ENCODE data around the gene NLGN1. TPM values are rescaled to one million over a fixed set of nuclear protein-coding genes. Genes with fewer than 3 reads are reported as not detected.

The NLGN1 gene
- total RNA-seq, 1 donor from 2014 or later = 3.9 TPM

DNA sequence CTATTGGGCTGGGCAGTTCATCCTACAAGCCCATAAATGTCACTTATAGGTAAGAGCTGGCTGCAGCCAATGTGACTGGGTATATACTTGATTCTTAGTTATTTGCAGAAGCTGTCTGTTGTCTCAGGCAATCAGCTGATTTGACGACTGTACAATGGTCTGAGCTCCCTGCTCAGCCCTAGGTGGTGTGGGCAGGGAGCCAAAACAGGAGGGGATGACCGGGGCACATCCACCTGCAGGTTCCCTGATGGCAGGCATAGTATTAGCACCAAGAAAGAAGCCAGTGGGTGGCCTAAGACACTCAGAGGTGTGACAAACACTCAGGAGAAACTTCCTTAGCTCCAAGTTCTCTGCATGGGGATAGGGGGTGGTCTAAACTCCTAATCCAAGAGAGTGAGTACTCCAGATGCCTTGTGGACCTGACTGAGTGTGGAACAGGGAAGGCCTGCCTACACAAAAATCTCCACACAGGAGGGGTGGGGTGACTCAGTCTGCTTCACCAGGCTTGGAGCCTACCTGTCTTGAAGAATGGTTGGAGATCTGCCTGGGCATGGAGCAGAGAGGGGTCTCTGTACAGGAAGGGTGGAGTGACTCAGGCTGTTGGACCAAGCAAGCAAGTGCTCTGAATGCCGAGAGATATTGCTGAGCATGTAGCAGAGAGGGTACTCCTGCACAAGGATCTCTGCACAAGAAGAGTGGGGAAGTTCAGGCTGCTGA lies 771.2 kb downstream of the NLGN1 start:
- H3K27me3 ChIP-seq (ENCODE audit: low read depth) = no peaks in the 10 kb centered on the region
- no peaks in the 10 kb centered on the region for H3K36me3 ChIP-seq
- H3K4me3 ChIP-seq = no peak overlapping the region
- ATAC-seq = peak in 1 of 2 donors; percentile 17
- no peak overlapping the region for H3K27ac ChIP-seq
- no peak for DNase-seq
- H3K4me1 ChIP-seq = no peaks in the 10 kb centered on the region
- intact Hi-C loops (cut with DNase I) = no loop called here
- TF ChIP-seq, protein P1, sequence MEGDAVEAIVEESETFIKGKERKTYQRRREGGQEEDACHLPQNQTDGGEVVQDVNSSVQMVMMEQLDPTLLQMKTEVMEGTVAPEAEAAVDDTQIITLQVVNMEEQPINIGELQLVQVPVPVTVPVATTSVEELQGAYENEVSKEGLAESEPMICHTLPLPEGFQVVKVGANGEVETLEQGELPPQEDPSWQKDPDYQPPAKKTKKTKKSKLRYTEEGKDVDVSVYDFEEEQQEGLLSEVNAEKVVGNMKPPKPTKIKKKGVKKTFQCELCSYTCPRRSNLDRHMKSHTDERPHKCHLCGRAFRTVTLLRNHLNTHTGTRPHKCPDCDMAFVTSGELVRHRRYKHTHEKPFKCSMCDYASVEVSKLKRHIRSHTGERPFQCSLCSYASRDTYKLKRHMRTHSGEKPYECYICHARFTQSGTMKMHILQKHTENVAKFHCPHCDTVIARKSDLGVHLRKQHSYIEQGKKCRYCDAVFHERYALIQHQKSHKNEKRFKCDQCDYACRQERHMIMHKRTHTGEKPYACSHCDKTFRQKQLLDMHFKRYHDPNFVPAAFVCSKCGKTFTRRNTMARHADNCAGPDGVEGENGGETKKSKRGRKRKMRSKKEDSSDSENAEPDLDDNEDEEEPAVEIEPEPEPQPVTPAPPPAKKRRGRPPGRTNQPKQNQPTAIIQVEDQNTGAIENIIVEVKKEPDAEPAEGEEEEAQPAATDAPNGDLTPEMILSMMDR (IDR thresholded peaks at IDR 0.05) = no peak
- peaks cover 13% of the 10 kb centered on the region for H3K9me3 ChIP-seq

DNA sequence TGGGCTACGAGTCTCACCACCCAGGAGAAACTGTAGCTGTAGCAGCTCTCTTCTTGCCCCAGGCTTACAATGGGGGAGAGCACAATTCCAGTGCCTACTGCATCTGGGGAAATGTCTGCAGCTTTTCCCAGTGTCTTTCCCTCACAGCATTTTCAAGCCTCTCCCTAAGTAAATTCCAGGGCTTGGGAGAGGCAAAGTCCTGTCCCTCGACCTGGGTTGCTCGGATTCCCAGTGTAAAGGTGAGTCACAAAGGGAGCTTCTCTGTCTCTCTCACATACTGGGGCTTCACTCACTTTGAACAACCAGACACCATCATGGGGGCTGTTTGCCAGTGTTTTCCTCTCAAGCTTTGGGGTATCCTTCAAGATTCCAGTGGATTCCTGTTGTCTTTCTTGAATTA lies 772.2 kb downstream of the NLGN1 start:
- ATAC-seq (no peak), DNase-seq (no peak)
- intact Hi-C loops (cut with DNase I) = no loop called here
- Histone ChIP-seq H3K27ac (no peak overlapping the region), H3K36me3 (no peaks in the 10 kb centered on the region), H3K9me3 (peaks cover 10% of the 10 kb centered on the region), H3K4me1 (no peaks in the 10 kb centered on the region), H3K27me3 (ENCODE audit: low read depth) (no peaks in the 10 kb centered on the region), H3K4me3 (no peak overlapping the region)
- TF ChIP-seq, protein P1 (IDR thresholded peaks at IDR 0.05) = no peak

DNA sequence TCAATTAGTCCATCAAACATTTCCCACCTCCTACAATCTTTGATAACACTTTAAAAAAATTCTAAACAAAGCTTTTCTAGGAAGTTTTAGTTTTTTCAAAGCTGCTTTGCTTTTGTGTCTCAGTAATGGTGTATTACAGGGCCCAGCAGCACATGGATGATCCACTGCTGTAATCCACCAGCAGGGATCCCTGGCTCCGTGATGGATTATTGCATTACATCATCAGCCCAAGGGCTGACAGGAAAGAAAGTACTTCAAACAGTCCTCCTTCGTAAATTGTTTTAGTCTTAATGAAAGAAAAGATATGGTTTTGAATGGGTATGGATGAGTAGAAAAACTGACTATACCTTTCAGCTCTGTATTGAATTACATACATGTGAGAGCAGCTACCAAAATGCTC lies 772.7 kb downstream of the NLGN1 start:
- TF ChIP-seq, protein P1 (IDR thresholded peaks at IDR 0.05) = no peak
- no peak overlapping the region for H3K27ac ChIP-seq
- peaks cover 5% of the 10 kb centered on the region for H3K9me3 ChIP-seq
- intact Hi-C loops (cut with DNase I) = no loop called here
- DNase-seq (no peak), ATAC-seq (no peak)
- no peaks in the 10 kb centered on the region for H3K4me1 ChIP-seq
- H3K27me3 ChIP-seq (ENCODE audit: low read depth) = no peaks in the 10 kb centered on the region
- no peaks in the 10 kb centered on the region for H3K36me3 ChIP-seq
- no peak overlapping the region for H3K4me3 ChIP-seq

DNA sequence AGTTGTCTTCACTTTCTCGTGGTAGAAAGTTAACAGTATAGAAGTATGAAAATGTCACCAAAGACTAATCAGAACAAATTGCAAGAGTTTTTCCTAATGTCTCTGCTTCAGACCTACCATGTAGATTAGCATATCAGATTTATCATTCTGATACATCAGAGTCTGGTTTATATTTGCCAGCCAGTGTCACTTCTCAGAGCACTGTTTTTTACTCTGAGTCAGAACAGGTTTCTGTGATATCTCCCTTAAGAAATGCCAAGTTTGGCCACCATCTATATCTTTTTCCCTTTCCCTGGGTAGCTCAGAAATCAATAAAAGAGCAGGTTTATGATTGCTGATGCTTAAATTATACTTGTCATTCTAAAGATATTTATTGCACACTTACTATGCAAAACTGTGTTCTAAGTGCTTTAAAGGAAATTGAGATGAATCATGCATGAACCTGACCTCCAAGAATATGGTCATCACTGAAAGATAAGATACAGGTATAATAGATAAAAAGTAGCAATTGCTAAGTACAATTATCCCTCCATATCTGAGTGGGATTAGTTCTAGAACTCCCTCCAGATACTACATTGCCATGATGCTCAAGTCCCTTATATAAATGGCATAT lies 788.9 kb downstream of the NLGN1 start:
- H3K4me3 ChIP-seq = no peak overlapping the region
- H3K36me3 ChIP-seq = no peaks in the 10 kb centered on the region
- TF ChIP-seq, protein P1 (IDR thresholded peaks at IDR 0.05) = no peak
- H3K27me3 ChIP-seq (ENCODE audit: low read depth) = no peaks in the 10 kb centered on the region
- no peak for ATAC-seq
- intact Hi-C loops (cut with DNase I) = no loop called here
- H3K27ac ChIP-seq = no peak overlapping the region
- H3K4me1 ChIP-seq = no peaks in the 10 kb centered on the region
- H3K9me3 ChIP-seq = no peaks in the 10 kb centered on the region
- no peak for DNase-seq

DNA sequence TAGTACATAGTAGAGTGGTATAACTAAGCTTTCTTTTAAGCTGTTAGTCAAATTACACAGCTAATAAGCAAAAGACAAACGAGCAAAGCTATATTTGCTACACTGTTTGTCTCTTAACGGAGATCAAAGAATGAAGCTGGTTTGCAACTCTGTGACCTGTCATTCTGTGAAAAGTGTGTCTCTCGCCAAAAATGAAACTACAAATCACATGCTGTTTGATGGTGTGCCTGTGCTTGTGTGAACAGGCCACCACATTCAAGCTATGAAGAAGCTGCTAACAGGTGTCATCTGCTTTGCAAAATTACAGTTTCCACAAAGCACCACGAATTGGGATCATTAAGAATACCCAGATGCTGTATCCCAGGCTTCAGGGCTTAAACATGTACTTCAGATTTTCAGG lies 793.8 kb downstream of the NLGN1 start:
- ATAC-seq (no peak), DNase-seq (no peak)
- Histone ChIP-seq H3K4me1 (no peaks in the 10 kb centered on the region), H3K36me3 (no peaks in the 10 kb centered on the region), H3K4me3 (no peak overlapping the region), H3K27me3 (ENCODE audit: low read depth) (no peaks in the 10 kb centered on the region), H3K27ac (no peak overlapping the region), H3K9me3 (no peaks in the 10 kb centered on the region)
- TF ChIP-seq, protein P1 (IDR thresholded peaks at IDR 0.05) = no peak
- intact Hi-C loops (cut with DNase I) = no loop called here

Data from lower lobe of right lung (tissue), 2 donors.